ENCODE results near the gene MSRB1. TPM values are rescaled to one million over a fixed set of nuclear protein-coding genes. Genes with fewer than 3 reads are reported as not detected.

The MSRB1 gene
- total and polyA plus RNA-seq, 9 of the 15 experiments (the other 6 are each of a cell fraction or from before 2014, with no cell fraction given), result 5.4 to 33.7 (median 25.7) TPM

DNA sequence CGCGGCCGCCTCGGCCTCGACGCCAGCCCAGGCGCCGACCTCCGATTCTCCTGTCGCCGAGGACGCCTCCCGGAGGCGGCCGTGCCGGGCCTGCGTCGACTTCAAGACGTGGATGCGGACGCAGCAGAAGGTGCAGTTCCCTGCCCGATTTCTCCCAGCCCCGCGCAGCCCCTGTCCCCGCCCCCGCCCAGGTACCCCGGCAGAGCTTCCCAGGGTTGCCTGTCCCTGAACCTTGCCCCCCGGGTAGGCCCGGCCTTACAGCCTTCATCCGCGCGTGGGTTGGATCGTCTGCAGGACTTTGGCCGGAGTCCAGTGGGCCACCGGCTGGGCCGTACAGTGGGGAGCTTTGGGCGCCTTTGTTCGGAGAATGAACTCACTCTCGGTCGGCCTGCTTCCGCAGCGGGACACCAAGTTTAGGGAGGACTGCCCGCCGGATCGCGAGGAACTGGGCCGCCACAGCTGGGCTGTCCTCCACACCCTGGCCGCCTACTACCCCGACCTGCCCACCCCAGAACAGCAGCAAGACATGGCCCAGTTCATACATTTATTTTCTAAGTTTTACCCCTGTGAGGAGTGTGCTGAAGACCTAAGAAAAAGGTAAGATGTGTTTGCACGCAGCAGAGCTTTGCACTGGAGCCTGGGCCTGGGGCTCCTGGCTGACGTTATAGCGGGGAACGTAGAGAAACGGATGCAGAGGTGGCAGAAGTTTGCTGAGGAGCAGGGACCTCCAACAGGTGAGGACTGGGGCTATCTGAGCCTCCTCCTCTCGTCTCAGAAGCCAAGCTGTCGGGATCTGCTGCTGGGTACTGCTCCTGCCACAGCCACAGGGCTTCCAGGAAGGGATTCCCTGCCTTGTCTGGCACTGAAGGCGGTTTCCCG is 41.6 kb upstream of the MSRB1 start (continued):
- TF ChIP-seq, protein P1, sequence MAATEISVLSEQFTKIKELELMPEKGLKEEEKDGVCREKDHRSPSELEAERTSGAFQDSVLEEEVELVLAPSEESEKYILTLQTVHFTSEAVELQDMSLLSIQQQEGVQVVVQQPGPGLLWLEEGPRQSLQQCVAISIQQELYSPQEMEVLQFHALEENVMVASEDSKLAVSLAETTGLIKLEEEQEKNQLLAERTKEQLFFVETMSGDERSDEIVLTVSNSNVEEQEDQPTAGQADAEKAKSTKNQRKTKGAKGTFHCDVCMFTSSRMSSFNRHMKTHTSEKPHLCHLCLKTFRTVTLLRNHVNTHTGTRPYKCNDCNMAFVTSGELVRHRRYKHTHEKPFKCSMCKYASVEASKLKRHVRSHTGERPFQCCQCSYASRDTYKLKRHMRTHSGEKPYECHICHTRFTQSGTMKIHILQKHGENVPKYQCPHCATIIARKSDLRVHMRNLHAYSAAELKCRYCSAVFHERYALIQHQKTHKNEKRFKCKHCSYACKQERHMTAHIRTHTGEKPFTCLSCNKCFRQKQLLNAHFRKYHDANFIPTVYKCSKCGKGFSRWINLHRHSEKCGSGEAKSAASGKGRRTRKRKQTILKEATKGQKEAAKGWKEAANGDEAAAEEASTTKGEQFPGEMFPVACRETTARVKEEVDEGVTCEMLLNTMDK (IDR thresholded peaks at IDR 0.05; ENCODE audit: borderline replicate concordance, insufficient read depth, low read depth, low read length, poor library complexity, severe bottlenecking), result peak; percentile 16
- TF ChIP-seq, protein P2, sequence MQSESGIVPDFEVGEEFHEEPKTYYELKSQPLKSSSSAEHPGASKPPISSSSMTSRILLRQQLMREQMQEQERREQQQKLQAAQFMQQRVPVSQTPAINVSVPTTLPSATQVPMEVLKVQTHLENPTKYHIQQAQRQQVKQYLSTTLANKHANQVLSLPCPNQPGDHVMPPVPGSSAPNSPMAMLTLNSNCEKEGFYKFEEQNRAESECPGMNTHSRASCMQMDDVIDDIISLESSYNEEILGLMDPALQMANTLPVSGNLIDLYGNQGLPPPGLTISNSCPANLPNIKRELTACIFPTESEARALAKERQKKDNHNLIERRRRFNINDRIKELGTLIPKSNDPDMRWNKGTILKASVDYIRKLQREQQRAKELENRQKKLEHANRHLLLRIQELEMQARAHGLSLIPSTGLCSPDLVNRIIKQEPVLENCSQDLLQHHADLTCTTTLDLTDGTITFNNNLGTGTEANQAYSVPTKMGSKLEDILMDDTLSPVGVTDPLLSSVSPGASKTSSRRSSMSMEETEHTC (IDR thresholded peaks at IDR 0.05), result peak; percentile 39; the same call in 1 of the 2 replicates
- TF ChIP-seq POLR2AphosphoS5 (IDR thresholded peaks at IDR 0.05; ENCODE audit: control insufficient read depth, insufficient read depth, low read depth, low read length) (no peak), TCF3 (CRISPR knock-in tag; IDR thresholded peaks at IDR 0.05) (no peak), ZNF57 (CRISPR knock-in tag; IDR thresholded peaks at IDR 0.05) (no peak), NR2C2 (CRISPR knock-in tag; IDR thresholded peaks at IDR 0.05) (no peak), NR2C2 (tag; IDR thresholded peaks at IDR 0.05) (peak; percentile 96), FOSL1 (tag; conservative IDR thresholded peaks at IDR 0.05) (0 out of 2 replicates have a peak, but pooled peaks have one; percentile 1), XRCC5 (IDR thresholded peaks at IDR 0.05; ENCODE audit: low read depth, low read length) (no peak), CREB1 (IDR thresholded peaks at IDR 0.05) (no peak), CREB1 (CRISPR knock-in tag; IDR thresholded peaks at IDR 0.05) (no peak), FOXJ2 (tag; IDR thresholded peaks at IDR 0.05) (0 out of 2 replicates have a peak, but pooled peaks have one; percentile 4), ZNF644 (tag; IDR thresholded peaks at IDR 0.05; ENCODE audit: low read depth) (0 out of 2 replicates have a peak, but pooled peaks have one; percentile 7), PML (IDR thresholded peaks at IDR 0.05; ENCODE audit: low read length) (0 out of 2 replicates have a peak, but pooled peaks have one; percentile 3), HLTF (IDR thresholded peaks at IDR 0.05) (no peak), ZNF263 (CRISPR knock-in tag; IDR thresholded peaks at IDR 0.05; ENCODE audit: borderline replicate concordance) (peak; percentile 75), ZNF124 (CRISPR knock-in tag; IDR thresholded peaks at IDR 0.05) (no peak), TCF7 (IDR thresholded peaks at IDR 0.05; ENCODE audit: borderline replicate concordance) (no peak), ARHGAP35 (IDR thresholded peaks at IDR 0.05; ENCODE audit: partially characterized antibody) (no peak)
- TF ChIP-seq, protein P3, sequence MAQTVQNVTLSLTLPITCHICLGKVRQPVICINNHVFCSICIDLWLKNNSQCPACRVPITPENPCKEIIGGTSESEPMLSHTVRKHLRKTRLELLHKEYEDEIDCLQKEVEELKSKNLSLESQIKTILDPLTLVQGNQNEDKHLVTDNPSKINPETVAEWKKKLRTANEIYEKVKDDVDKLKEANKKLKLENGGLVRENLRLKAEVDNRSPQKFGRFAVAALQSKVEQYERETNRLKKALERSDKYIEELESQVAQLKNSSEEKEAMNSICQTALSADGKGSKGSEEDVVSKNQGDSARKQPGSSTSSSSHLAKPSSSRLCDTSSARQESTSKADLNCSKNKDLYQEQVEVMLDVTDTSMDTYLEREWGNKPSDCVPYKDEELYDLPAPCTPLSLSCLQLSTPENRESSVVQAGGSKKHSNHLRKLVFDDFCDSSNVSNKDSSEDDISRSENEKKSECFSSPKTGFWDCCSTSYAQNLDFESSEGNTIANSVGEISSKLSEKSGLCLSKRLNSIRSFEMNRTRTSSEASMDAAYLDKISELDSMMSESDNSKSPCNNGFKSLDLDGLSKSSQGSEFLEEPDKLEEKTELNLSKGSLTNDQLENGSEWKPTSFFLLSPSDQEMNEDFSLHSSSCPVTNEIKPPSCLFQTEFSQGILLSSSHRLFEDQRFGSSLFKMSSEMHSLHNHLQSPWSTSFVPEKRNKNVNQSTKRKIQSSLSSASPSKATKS (CRISPR knock-in tag; IDR thresholded peaks at IDR 0.05), result no peak
- TF ChIP-seq, protein P4, sequence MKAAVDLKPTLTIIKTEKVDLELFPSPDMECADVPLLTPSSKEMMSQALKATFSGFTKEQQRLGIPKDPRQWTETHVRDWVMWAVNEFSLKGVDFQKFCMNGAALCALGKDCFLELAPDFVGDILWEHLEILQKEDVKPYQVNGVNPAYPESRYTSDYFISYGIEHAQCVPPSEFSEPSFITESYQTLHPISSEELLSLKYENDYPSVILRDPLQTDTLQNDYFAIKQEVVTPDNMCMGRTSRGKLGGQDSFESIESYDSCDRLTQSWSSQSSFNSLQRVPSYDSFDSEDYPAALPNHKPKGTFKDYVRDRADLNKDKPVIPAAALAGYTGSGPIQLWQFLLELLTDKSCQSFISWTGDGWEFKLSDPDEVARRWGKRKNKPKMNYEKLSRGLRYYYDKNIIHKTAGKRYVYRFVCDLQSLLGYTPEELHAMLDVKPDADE (conservative IDR thresholded peaks at IDR 0.05; ENCODE audit: control insufficient read depth, low read depth, low read length), result no peak; the same call in 1 of the 2 replicates
